Esophagus squamous epithelium (tissue), 4 donors: ENCODE measurements around the gene MMS22L.

Source experiments
- POLR2A ChIP-seq, 4 donors: fragments of 450-650 bp; IDR thresholded peaks; one replicate each; pipeline ENCODE4 v1.6.1; 2017; ENCODE audit warnings: antibody characterized with exemption in 4 of 4, mild to moderate bottlenecking in 4 of 4, moderate library complexity in 3 of 4
- TF ChIP-seq, protein P1 (sequence below), 6 experiments: fragments of 450-650 bp in 4 of 6; fragments of 200-600 bp in 2 of 6; sonication (generic) in 2 of 6; IDR thresholded peaks; one replicate each; pipeline ENCODE4 v1.5.1; 2016 to 2019; ENCODE audit warnings: antibody characterized with exemption in 6 of 6, mild to moderate bottlenecking in 4 of 6, moderate library complexity in 4 of 6

DNA sequence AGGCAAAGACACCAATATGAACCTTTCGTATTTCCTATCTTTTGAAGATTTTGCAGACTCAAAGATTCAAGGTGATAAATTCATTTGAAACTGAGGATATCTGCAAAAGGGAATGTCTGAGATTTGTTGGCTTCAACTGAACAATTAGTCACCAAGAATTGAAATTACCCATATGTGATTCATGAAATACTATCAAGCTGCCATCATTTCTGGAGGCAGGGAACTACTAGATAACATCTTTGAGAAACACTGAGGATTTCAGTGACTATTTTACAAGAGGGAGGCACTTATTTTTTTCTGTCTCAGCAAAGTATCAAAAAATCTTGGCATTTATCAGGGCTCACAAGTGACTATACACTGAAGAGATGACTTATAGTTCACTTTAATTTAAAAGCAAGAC lies 39.8 kb upstream of the MMS22L start:
- TF ChIP-seq, protein P1, sequence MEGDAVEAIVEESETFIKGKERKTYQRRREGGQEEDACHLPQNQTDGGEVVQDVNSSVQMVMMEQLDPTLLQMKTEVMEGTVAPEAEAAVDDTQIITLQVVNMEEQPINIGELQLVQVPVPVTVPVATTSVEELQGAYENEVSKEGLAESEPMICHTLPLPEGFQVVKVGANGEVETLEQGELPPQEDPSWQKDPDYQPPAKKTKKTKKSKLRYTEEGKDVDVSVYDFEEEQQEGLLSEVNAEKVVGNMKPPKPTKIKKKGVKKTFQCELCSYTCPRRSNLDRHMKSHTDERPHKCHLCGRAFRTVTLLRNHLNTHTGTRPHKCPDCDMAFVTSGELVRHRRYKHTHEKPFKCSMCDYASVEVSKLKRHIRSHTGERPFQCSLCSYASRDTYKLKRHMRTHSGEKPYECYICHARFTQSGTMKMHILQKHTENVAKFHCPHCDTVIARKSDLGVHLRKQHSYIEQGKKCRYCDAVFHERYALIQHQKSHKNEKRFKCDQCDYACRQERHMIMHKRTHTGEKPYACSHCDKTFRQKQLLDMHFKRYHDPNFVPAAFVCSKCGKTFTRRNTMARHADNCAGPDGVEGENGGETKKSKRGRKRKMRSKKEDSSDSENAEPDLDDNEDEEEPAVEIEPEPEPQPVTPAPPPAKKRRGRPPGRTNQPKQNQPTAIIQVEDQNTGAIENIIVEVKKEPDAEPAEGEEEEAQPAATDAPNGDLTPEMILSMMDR (IDR thresholded peaks at IDR 0.05) = no peak
- TF ChIP-seq POLR2A (IDR thresholded peaks at IDR 0.05) = no peak
